B cell (primary cell): ENCODE data around the gene PHF21B. TPM values are rescaled to one million over a fixed set of nuclear protein-coding genes. Genes with fewer than 3 reads are reported as not detected.

ENCODE experiments used
- ATAC-seq: fragments of 200-7000 bp; cut with Tn5 transposase; one replicate; pipeline ENCODE4 v1.10.0; 2021; ENCODE audit warnings: low read depth, mild to moderate bottlenecking, moderate number of reproducible peaks, moderate library complexity
- CTCF ChIA-PET: fragments of 350-600 bp; sonication (Branson Sonifier 250); formaldehyde crosslinking; loops from one replicate; lab custom pipeline; 2021; ENCODE audit warnings: antibody characterized with exemption, inconsistent platforms; lab: Charles Lee
- POLR2A ChIA-PET: fragments of 350-600 bp; sonication (Branson Sonifier 250); formaldehyde crosslinking; loops from one replicate; lab custom pipeline; 2021; ENCODE audit warnings: antibody characterized with exemption; lab: Charles Lee
- DNase-seq: peaks from one replicate; pipeline ENCODE4 v3.0.0; 2013
- H2AFZ ChIP-seq: 2 replicates; pipeline ENCODE4 v1.6.1; 2012; ENCODE audit warnings: mild to moderate bottlenecking, low read depth, low read length; ENCODE audit not compliant: insufficient read depth, poor library complexity, severe bottlenecking
- H3K27ac ChIP-seq, 2 donors: 1 replicate in 1 of 2; 2 replicates in 1 of 2; pipeline ENCODE4 v1.5.1; 2012 to 2013; ENCODE audit warnings: low read length in 2 of 2, mild to moderate bottlenecking in 2 of 2, moderate library complexity in 1 of 2
- H3K27me3 ChIP-seq, 4 experiments: fragments of 200-600 bp in 1 of 4; sonication (generic) in 1 of 4; replicated peaks in 1 of 4; 1 replicate in 2 of 4; 2 replicates in 2 of 4; pipeline versions ENCODE4 v1.6.1 to v1.7.0; 2013 to 2016; ENCODE audit warnings: low read length in 3 of 4, mild to moderate bottlenecking in 2 of 4, mixed read lengths in 1 of 4, moderate library complexity in 1 of 4; ENCODE audit not compliant: insufficient read depth in 4 of 4, control insufficient read depth in 3 of 4; ENCODE audit errors: control extremely low read depth in 1 of 4
- H3K36me3 ChIP-seq, 2 experiments: replicated peaks in 1 of 2; 1 replicate in 1 of 2; 2 replicates in 1 of 2; pipeline versions ENCODE4 v1.6.1 to v1.7.1; 2013; ENCODE audit warnings: low read length in 1 of 2; ENCODE audit not compliant: insufficient read depth in 2 of 2, control insufficient read depth in 1 of 2; ENCODE audit errors: control extremely low read depth in 1 of 2, extremely low read depth in 1 of 2
- H3K4me1 ChIP-seq, 2 donors: fragments of 200-600 bp in 1 of 2; sonication (generic) in 1 of 2; 1 replicate in 1 of 2; 2 replicates in 1 of 2; pipeline versions ENCODE4 v1.5.1 to v1.6.1; 2013 to 2017; ENCODE audit warnings: low read length in 2 of 2; ENCODE audit not compliant: control insufficient read depth in 2 of 2, insufficient read depth in 2 of 2
- H3K4me2 ChIP-seq: replicated peaks from 2 replicates; pipeline ENCODE3; 2012; ENCODE audit warnings: mild to moderate bottlenecking, low read depth, low read length; ENCODE audit not compliant: poor library complexity, severe bottlenecking
- H3K4me3 ChIP-seq, 5 experiments: fragments of 200-600 bp in 1 of 5; sonication (generic) in 1 of 5; 1 replicate in 3 of 5; 2 replicates in 2 of 5; pipeline versions ENCODE4 v1.5.1 to v1.7.0; 2011 to 2016; ENCODE audit warnings: low read length in 4 of 5, mild to moderate bottlenecking in 4 of 5, low read depth in 2 of 5, control low read depth in 1 of 5, moderate library complexity in 1 of 5; ENCODE audit not compliant: insufficient read depth in 1 of 5; ENCODE audit errors: control extremely low read depth in 1 of 5, extremely low read depth in 1 of 5
- H3K79me2 ChIP-seq: fragments of 200-600 bp; sonication (generic); one replicate; pipeline ENCODE4 v1.6.0; 2016; ENCODE audit warnings: low read length; ENCODE audit not compliant: control insufficient read depth, insufficient read depth
- H3K9ac ChIP-seq: fragments of 200-600 bp; sonication (generic); 2 replicates; pipeline ENCODE4 v1.6.1; 2017; ENCODE audit warnings: mild to moderate bottlenecking, low read length, moderate library complexity
- H3K9me3 ChIP-seq, 3 donors: one replicate each; pipeline versions ENCODE4 v1.6.1 to v1.7.1; 2013; ENCODE audit warnings: low read length in 2 of 3; ENCODE audit not compliant: control insufficient read depth in 2 of 3, insufficient read depth in 1 of 3; ENCODE audit errors: control extremely low read depth in 1 of 3
- H4K20me1 ChIP-seq: 2 replicates; pipeline ENCODE4 v1.6.0; 2012; ENCODE audit warnings: mild to moderate bottlenecking, low read length; ENCODE audit not compliant: insufficient read depth, control insufficient read depth, poor library complexity, severe bottlenecking
- H3K27ac Mint-ChIP-seq: one replicate; pipeline ENCODE4 v1.8.0; 2021; ENCODE audit warnings: mixed read lengths
- H3K27me3 Mint-ChIP-seq: one replicate; pipeline ENCODE4 v1.8.0; 2021; ENCODE audit warnings: mixed read lengths
- H3K4me1 Mint-ChIP-seq: one replicate; pipeline ENCODE4 v1.8.0; 2021; ENCODE audit warnings: mixed read lengths
- H3K4me3 Mint-ChIP-seq: one replicate; pipeline ENCODE4 v1.8.0; 2021; ENCODE audit warnings: mixed read lengths
- H3K9me3 Mint-ChIP-seq: one replicate; pipeline ENCODE4 v1.8.0; 2022; ENCODE audit warnings: mixed read lengths; ENCODE audit not compliant: insufficient read depth
- EZH2 ChIP-seq: IDR thresholded peaks from 2 replicates; pipeline ENCODE4 v1.6.1; 2012; ENCODE audit warnings: borderline replicate concordance, low read depth, mild to moderate bottlenecking, moderate library complexity, low read length; ENCODE audit not compliant: insufficient read depth, poor library complexity, severe bottlenecking
- WGBS: methylation state at CpG from one replicate; pipeline ENCODE4 v1.1.5; 2013; ENCODE audit warnings: missing lambda C conversion rate; ENCODE audit not compliant: insufficient coverage; 5-methylcytosine and 5-hydroxymethylcytosine counted together
- intact Hi-C: fragments of 100-400 bp; cut with micrococcal nuclease; formaldehyde crosslinking; loops from one replicate; pipeline ENCODE4 v1.10.0; 2022
- polyA plus RNA-seq: library from polyadenylated mRNA; depleted of rRNA; stranded (reverse); fragments of >200 nt; gene quantifications from 2 replicates; pipeline ENCODE4 v1.2.3, GENCODE V29; 2012
- total RNA-seq, 2 donors: library from RNA; stranded (reverse); fragments of 120-200 nt in 1 of 2; gene quantifications; 1 replicate in 1 of 2; 2 replicates in 1 of 2; pipeline versions ENCODE4 v1.2.3 to v1.2.4, GENCODE V29; 2013 to 2022
- TF ChIP-seq, protein P1 (sequence below): fragments of 200-600 bp; IDR thresholded peaks from one replicate; pipeline ENCODE4 v1.8.0; 2022; ENCODE audit warnings: antibody characterized with exemption, mild to moderate bottlenecking

The PHF21B gene
- total and polyA plus RNA-seq, 2 donors (not counting 1 experiment from before 2014, with no cell fraction given), result not detected

DNA sequence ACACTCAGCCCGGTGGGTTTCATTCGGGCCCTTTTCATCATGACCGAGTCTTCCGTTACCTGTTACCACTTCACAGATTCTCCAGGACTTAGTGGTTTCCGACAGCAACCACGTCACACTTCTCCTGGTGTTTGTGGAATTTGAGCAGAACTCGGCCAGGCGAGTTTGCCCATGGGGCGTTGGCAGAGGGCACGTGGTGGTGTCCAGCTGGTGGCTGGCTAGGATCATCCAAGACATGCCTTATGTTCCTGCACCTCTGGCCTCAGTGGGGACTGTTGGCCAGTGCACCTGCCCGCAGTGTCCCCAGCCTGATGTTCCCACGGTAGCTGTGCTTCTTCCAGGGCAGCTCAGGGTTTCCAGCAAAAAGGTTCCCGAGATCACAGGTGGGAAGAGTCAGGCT is 170.1 kb downstream of the PHF21B start:
- Histone ChIP-seq H3K4me3 (no peak overlapping the region), H3K9ac (no peak overlapping the region), H3K27ac (no peak overlapping the region), H4K20me1 (no peaks in the 10 kb centered on the region), H3K36me3 (no peaks in the 10 kb centered on the region), H3K27me3 (peaks cover 0 to 10% (median 0%) of the 10 kb centered on the region in 4 experiments), H3K4me1 (no peaks in the 10 kb centered on the region), H3K79me2 (no peaks in the 10 kb centered on the region), H3K9me3 (peaks cover 0 to 34% (median 6%) of the 10 kb centered on the region in 3 donors), H3K4me2 (no peak overlapping the region), H2AFZ (no peak overlapping the region)
- ChIA-PET POLR2A (no interaction called here), CTCF (no interaction called here)
- H3K27me3 Mint-ChIP-seq, result peaks cover 16% of the 10 kb centered on the region
- DNase-seq, result no peak
- H3K4me1 Mint-ChIP-seq, result no peaks in the 10 kb centered on the region
- peaks cover 9% of the 10 kb centered on the region for H3K9me3 Mint-ChIP-seq
- H3K27ac Mint-ChIP-seq, result no peak overlapping the region
- 89% methylated on average over 13 of the region's 13 CpGs for WGBS
- H3K4me3 Mint-ChIP-seq, result no peak overlapping the region
- TF ChIP-seq, protein P1, sequence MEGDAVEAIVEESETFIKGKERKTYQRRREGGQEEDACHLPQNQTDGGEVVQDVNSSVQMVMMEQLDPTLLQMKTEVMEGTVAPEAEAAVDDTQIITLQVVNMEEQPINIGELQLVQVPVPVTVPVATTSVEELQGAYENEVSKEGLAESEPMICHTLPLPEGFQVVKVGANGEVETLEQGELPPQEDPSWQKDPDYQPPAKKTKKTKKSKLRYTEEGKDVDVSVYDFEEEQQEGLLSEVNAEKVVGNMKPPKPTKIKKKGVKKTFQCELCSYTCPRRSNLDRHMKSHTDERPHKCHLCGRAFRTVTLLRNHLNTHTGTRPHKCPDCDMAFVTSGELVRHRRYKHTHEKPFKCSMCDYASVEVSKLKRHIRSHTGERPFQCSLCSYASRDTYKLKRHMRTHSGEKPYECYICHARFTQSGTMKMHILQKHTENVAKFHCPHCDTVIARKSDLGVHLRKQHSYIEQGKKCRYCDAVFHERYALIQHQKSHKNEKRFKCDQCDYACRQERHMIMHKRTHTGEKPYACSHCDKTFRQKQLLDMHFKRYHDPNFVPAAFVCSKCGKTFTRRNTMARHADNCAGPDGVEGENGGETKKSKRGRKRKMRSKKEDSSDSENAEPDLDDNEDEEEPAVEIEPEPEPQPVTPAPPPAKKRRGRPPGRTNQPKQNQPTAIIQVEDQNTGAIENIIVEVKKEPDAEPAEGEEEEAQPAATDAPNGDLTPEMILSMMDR, result no peak
- no peak for TF ChIP-seq EZH2
- intact Hi-C loops, result no loop called here
- no peak for ATAC-seq

DNA sequence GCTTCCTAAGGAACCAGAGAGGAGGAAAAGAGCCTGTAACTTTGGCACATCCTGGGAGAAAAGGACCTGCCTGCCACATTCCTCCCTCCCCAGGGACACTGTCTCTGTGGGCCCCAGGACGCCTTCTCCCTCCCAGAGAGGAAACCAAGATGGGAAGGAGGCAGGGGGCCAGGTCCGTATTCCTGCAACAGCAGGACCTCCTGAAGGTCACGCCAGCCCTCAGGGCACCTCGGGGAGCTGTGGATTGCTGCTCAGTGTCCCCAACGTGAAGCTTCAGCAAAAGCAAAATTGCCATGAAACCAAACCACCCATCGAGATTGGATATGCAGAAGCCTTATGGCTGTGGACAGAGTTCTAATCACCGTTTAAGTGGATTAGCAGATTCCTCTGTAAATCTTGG is 170.7 kb downstream of the PHF21B start:
- H3K9me3 ChIP-seq, result peaks cover 0 to 27% (median 10%) of the 10 kb centered on the region in 3 donors
- POLR2A ChIA-PET, result no interaction called here
- CTCF ChIA-PET, result no interaction called here
- Mint-ChIP-seq H3K27ac (no peak overlapping the region), H3K4me1 (no peaks in the 10 kb centered on the region), H3K9me3 (peaks cover 13% of the 10 kb centered on the region), H3K27me3 (peaks cover 20% of the 10 kb centered on the region), H3K4me3 (no peak overlapping the region)
- no peaks in the 10 kb centered on the region for H3K4me1 ChIP-seq
- no peak for TF ChIP-seq EZH2
- TF ChIP-seq, protein P1, result no peak
- H3K9ac ChIP-seq, result no peak overlapping the region
- H3K27ac ChIP-seq, result no peak overlapping the region
- ATAC-seq (no peak), DNase-seq (no peak)
- H3K36me3 ChIP-seq, result no peaks in the 10 kb centered on the region
- peaks cover 0 to 10% (median 0%) of the 10 kb centered on the region in 4 experiments for H3K27me3 ChIP-seq
- 74% methylated on average over 6 of the region's 7 CpGs for WGBS
- no peak overlapping the region for H2AFZ ChIP-seq
- no peak overlapping the region for H3K4me3 ChIP-seq
- no peaks in the 10 kb centered on the region for H3K79me2 ChIP-seq
- intact Hi-C loops, result no loop called here
- H3K4me2 ChIP-seq, result no peak overlapping the region
- H4K20me1 ChIP-seq, result no peaks in the 10 kb centered on the region
